HepG2 (cell line): ENCODE data around the gene IKZF3. TPM values are rescaled to one million over a fixed set of nuclear protein-coding genes. Genes with fewer than 3 reads are reported as not detected.
"Not testable (repeated sequence)": the region's sequence is repeated elsewhere in the genome, so short reads cannot be mapped to it uniquely, and the experiment has no call there.

ENCODE experiments used
- ATAC-seq: fragments of 200-7000 bp; cut with Tn5 transposase; 3 replicates; pipeline ENCODE4 v1.9.1; 2020; ENCODE audit warnings: mild to moderate bottlenecking, moderate library complexity
- BruUV-seq: library from RNA; stranded (reverse); fragments of 400-500 nt; replicated peaks from 2 replicates; lab custom pipeline; 2021; lab: Mats Ljungman, UMichigan
- CTCF ChIA-PET: fragments of 300-600 bp; formaldehyde crosslinking; extraction: SDS; loops from one replicate; lab custom pipeline; 2021; ENCODE audit warnings: low total read pairs, inconsistent platforms, low intra/inter-chr PET ratio; lab: Yijun Ruan, JAX
- POLR2A ChIA-PET: fragments of 350-600 bp; sonication (Branson Sonifier 250); formaldehyde crosslinking; loops from one replicate; lab custom pipeline; 2020; ENCODE audit warnings: antibody characterized with exemption, inconsistent platforms; lab: Yijun Ruan, JAX
- DNase-seq: peaks from one replicate; pipeline ENCODE4 v3.0.0-alpha.2; 2015; ENCODE audit warnings: low spot score
- FAIRE-seq: peaks from 3 replicates; lab custom pipeline; 2011; peaks lifted over from hg19 to GRCh38; lab: Jason Lieb, UNC
- H2AFZ ChIP-seq: one replicate; pipeline ENCODE4 v1.6.1; 2011; ENCODE audit warnings: low read length, inconsistent platforms
- H3K27ac ChIP-seq: fragments of 300-600 bp; 3 replicates; pipeline ENCODE4 v1.8.0; 2011; ENCODE audit warnings: mixed run types, mild to moderate bottlenecking, mixed read lengths, low read length, inconsistent platforms; ENCODE audit not compliant: insufficient read depth; ENCODE audit errors: extremely low read length
- H3K27me3 ChIP-seq, 2 experiments: fragments of 200-600 bp in 1 of 2; 2 replicates in 1 of 2; 3 replicates in 1 of 2; pipeline versions ENCODE4 v1.6.0 to v1.8.0; 2011; ENCODE audit warnings: low read length in 2 of 2, mild to moderate bottlenecking in 2 of 2, moderate library complexity in 2 of 2, inconsistent platforms in 1 of 2; ENCODE audit not compliant: insufficient read depth in 2 of 2, control insufficient read depth in 1 of 2
- H3K36me3 ChIP-seq, 2 experiments: fragments of 200-600 bp in 1 of 2; replicated peaks in 1 of 2; 2 replicates in 1 of 2; 3 replicates in 1 of 2; pipeline versions ENCODE4 v1.5.1 to v1.8.0; 2011; ENCODE audit warnings: low read length in 2 of 2, inconsistent platforms in 1 of 2; ENCODE audit not compliant: insufficient read depth in 2 of 2, control insufficient read depth in 1 of 2
- H3K4me1 ChIP-seq: 2 replicates; pipeline ENCODE4 v1.5.1; 2012; ENCODE audit warnings: low read length, inconsistent platforms; ENCODE audit not compliant: insufficient read depth
- H3K4me2 ChIP-seq: 2 replicates; pipeline ENCODE4 v1.6.0; 2011; ENCODE audit warnings: low read depth, low read length, inconsistent platforms
- H3K4me3 ChIP-seq, 3 experiments: fragments of 200-600 bp in 1 of 3; sonication (generic), shearing (Covaris generic) in 1 of 3; replicated peaks in 1 of 3; 2 replicates each; pipeline ENCODE4 v1.5.1; 2011 to 2016; ENCODE audit warnings: low read length in 3 of 3, inconsistent platforms in 2 of 3, low read depth in 2 of 3, mild to moderate bottlenecking in 2 of 3, control low read depth in 1 of 3, mixed read lengths in 1 of 3; ENCODE audit not compliant: insufficient read depth in 1 of 3
- H3K79me2 ChIP-seq: one replicate; pipeline ENCODE4 v1.6.1; 2011; ENCODE audit warnings: low read length, inconsistent platforms; ENCODE audit not compliant: insufficient read depth
- H3K9ac ChIP-seq: 2 replicates; pipeline ENCODE4 v1.6.0; 2011; ENCODE audit warnings: mild to moderate bottlenecking, low read depth, low read length, inconsistent platforms; ENCODE audit not compliant: insufficient read depth
- H3K9me3 ChIP-seq: 2 replicates; pipeline ENCODE4 v1.5.1; 2012; ENCODE audit warnings: mild to moderate bottlenecking, low read length
- H4K20me1 ChIP-seq: 2 replicates; pipeline ENCODE4 v1.6.0; 2011; ENCODE audit warnings: inconsistent platforms, mild to moderate bottlenecking, low read length, moderate library complexity; ENCODE audit not compliant: insufficient read depth
- FOXP1 ChIP-seq, 2 experiments: fragments of 450-650 bp in 1 of 2; IDR thresholded peaks; 2 replicates each; pipeline ENCODE4 v1.6.1; 2017 to 2018; ENCODE audit warnings: antibody characterized with exemption in 1 of 2
- TOE1 ChIP-seq: sonication (generic); formaldehyde crosslinking; IDR thresholded peaks from 2 replicates; pipeline ENCODE4 v1.4.0; 2020; ENCODE audit warnings: mild to moderate bottlenecking, missing genetic modification reagents
- TOPORS ChIP-seq: sonication (generic); formaldehyde crosslinking; IDR thresholded peaks from 2 replicates; pipeline ENCODE4 v1.8.0; 2023; ENCODE audit warnings: mild to moderate bottlenecking, missing genetic modification reagents
- ZNF138 ChIP-seq: sonication (generic); formaldehyde crosslinking; IDR thresholded peaks from 2 replicates; pipeline ENCODE4 v1.5.0; 2020; ENCODE audit warnings: mild to moderate bottlenecking, low read depth, missing genetic modification reagents
- WGBS: methylation state at CpG from one replicate; pipeline ENCODE4 v1.1.6; 2017; ENCODE audit warnings: low lambda C conversion rate; 5-methylcytosine and 5-hydroxymethylcytosine counted together
- in situ Hi-C: cut with HindIII; loops from 2 replicates; pipeline ENCODE4 v1.10.0; 2017; ENCODE audit warnings: low pct_unique_long_range_greater_than_20kb; ENCODE audit not compliant: extremely low pct_ligation_motif_present
- intact Hi-C: fragments of 100-400 bp; cut with micrococcal nuclease; formaldehyde crosslinking; loops from one replicate; pipeline ENCODE4 v1.10.0; 2022; ENCODE audit not compliant: unreplicated experiment
- polyA plus RNA-seq, 8 experiments: library from polyadenylated mRNA; depleted of rRNA in 3 of 8; stranded (reverse) in 7 of 8; unstranded in 1 of 8; fragments of >200 nt; fragmentation: Illumina TruSeq in 4 of 8; extraction: Trizol in 4 of 8; gene quantifications; 2 replicates each; pipeline versions ENCODE4 v1.2.1 to v1.2.3, GENCODE V29; 2011 to 2016; ENCODE audit warnings: low read depth in 4 of 8, missing spikeins in 1 of 8, mixed read lengths in 1 of 8; ENCODE audit not compliant: insufficient read depth in 1 of 8
- total RNA-seq, 5 experiments: library from RNA; depleted of rRNA; stranded (reverse); fragments of >200 nt; fragmentation: Illumina TruSeq; extraction: Trizol; gene quantifications; 2 replicates each; pipeline ENCODE4 v1.2.3, GENCODE V29; 2016; ENCODE audit warnings: low read depth in 1 of 5
- TF ChIP-seq, protein P1 (sequence below): sonication (generic); formaldehyde crosslinking; IDR thresholded peaks from 2 replicates; pipeline ENCODE4 v1.4.0; 2020; ENCODE audit warnings: missing genetic modification reagents
- TF ChIP-seq, protein P2 (sequence below): sonication (generic); formaldehyde crosslinking; IDR thresholded peaks from 2 replicates; pipeline ENCODE4 v1.5.0; 2020; ENCODE audit warnings: mild to moderate bottlenecking, missing genetic modification reagents, borderline replicate concordance

IKZF3 gene
- total and polyA plus RNA-seq, 2 of the 13 experiments (the other 11 are each of a cell fraction or from before 2014, with no cell fraction given): not detected

DNA sequence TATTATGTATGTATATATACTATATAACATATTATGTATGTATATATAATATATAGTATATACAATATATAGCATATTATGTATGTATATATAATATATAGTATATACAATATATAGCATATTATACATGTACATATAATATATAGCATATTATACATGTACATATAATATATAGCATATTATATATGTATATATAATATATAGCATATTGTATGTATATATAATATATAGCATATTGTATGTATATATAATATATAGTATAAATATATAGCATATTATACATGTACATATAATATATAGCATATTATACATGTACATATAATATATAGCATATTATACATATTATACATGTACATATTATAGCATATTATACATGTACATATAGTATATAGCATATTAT lies 13.9 kb downstream of the IKZF3 start:
- H3K4me1 ChIP-seq, H3K36me3 ChIP-seq, H4K20me1 ChIP-seq, H3K79me2 ChIP-seq, POLR2A ChIA-PET, H3K4me2 ChIP-seq, H3K4me3 ChIP-seq, H3K27ac ChIP-seq, ATAC-seq, in situ Hi-C loops, H3K9ac ChIP-seq, intact Hi-C loops, DNase-seq, FAIRE-seq, CTCF ChIA-PET, BruUV-seq, H3K27me3 ChIP-seq, H3K9me3 ChIP-seq, H2AFZ ChIP-seq: not testable (repeated sequence)

DNA sequence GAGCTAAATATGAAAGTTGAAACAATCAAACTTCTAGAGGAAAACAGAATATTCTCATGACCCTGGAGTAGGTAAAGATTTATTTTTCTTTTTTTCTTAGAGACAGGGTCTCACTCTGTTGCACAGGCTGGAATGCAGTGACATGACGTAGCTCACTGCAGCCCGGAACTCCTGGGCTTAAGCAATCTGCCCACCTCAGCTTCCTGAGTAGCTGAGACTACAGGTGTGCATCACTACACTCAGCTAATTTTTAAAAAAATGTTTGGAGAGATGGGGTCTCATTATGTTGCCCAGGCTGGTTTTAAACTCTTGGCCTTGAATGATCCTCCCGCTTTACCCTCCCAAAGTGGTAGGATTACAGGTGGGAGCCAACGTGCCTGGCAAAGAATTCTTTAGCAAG lies 15.5 kb downstream of the IKZF3 start:
- Histone ChIP-seq H3K4me2 (no peak overlapping the region), H3K79me2 (no peaks in the 10 kb centered on the region), H4K20me1 (no peaks in the 10 kb centered on the region), H3K4me1 (no peaks in the 10 kb centered on the region), H3K9ac (no peak overlapping the region), H3K27me3 (peaks cover 0 to 6% of the 10 kb centered on the region in 2 experiments; a peak in 1 of 5 replicates), H3K9me3 (no peaks in the 10 kb centered on the region), H2AFZ (no peak overlapping the region), H3K36me3 (no peaks in the 10 kb centered on the region), H3K27ac (no peak overlapping the region), H3K4me3 (no peak overlapping the region)
- ChIA-PET CTCF (no interaction called here), POLR2A (no interaction called here)
- in situ Hi-C loops (no loop called here), intact Hi-C loops (no loop called here)
- no peak for TF ChIP-seq ZNF138 (CRISPR knock-in tag)
- TF ChIP-seq, protein P1, sequence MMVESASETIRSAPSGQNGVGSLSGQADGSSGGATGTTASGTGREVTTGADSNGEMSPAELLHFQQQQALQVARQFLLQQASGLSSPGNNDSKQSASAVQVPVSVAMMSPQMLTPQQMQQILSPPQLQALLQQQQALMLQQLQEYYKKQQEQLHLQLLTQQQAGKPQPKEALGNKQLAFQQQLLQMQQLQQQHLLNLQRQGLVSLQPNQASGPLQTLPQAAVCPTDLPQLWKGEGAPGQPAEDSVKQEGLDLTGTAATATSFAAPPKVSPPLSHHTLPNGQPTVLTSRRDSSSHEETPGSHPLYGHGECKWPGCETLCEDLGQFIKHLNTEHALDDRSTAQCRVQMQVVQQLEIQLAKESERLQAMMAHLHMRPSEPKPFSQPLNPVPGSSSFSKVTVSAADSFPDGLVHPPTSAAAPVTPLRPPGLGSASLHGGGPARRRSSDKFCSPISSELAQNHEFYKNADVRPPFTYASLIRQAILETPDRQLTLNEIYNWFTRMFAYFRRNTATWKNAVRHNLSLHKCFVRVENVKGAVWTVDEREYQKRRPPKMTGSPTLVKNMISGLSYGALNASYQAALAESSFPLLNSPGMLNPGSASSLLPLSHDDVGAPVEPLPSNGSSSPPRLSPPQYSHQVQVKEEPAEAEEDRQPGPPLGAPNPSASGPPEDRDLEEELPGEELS: no peak
- no peak for TF ChIP-seq TOE1 (CRISPR knock-in tag)
- no peak for TF ChIP-seq TOPORS (CRISPR knock-in tag)
- TF ChIP-seq, protein P2, sequence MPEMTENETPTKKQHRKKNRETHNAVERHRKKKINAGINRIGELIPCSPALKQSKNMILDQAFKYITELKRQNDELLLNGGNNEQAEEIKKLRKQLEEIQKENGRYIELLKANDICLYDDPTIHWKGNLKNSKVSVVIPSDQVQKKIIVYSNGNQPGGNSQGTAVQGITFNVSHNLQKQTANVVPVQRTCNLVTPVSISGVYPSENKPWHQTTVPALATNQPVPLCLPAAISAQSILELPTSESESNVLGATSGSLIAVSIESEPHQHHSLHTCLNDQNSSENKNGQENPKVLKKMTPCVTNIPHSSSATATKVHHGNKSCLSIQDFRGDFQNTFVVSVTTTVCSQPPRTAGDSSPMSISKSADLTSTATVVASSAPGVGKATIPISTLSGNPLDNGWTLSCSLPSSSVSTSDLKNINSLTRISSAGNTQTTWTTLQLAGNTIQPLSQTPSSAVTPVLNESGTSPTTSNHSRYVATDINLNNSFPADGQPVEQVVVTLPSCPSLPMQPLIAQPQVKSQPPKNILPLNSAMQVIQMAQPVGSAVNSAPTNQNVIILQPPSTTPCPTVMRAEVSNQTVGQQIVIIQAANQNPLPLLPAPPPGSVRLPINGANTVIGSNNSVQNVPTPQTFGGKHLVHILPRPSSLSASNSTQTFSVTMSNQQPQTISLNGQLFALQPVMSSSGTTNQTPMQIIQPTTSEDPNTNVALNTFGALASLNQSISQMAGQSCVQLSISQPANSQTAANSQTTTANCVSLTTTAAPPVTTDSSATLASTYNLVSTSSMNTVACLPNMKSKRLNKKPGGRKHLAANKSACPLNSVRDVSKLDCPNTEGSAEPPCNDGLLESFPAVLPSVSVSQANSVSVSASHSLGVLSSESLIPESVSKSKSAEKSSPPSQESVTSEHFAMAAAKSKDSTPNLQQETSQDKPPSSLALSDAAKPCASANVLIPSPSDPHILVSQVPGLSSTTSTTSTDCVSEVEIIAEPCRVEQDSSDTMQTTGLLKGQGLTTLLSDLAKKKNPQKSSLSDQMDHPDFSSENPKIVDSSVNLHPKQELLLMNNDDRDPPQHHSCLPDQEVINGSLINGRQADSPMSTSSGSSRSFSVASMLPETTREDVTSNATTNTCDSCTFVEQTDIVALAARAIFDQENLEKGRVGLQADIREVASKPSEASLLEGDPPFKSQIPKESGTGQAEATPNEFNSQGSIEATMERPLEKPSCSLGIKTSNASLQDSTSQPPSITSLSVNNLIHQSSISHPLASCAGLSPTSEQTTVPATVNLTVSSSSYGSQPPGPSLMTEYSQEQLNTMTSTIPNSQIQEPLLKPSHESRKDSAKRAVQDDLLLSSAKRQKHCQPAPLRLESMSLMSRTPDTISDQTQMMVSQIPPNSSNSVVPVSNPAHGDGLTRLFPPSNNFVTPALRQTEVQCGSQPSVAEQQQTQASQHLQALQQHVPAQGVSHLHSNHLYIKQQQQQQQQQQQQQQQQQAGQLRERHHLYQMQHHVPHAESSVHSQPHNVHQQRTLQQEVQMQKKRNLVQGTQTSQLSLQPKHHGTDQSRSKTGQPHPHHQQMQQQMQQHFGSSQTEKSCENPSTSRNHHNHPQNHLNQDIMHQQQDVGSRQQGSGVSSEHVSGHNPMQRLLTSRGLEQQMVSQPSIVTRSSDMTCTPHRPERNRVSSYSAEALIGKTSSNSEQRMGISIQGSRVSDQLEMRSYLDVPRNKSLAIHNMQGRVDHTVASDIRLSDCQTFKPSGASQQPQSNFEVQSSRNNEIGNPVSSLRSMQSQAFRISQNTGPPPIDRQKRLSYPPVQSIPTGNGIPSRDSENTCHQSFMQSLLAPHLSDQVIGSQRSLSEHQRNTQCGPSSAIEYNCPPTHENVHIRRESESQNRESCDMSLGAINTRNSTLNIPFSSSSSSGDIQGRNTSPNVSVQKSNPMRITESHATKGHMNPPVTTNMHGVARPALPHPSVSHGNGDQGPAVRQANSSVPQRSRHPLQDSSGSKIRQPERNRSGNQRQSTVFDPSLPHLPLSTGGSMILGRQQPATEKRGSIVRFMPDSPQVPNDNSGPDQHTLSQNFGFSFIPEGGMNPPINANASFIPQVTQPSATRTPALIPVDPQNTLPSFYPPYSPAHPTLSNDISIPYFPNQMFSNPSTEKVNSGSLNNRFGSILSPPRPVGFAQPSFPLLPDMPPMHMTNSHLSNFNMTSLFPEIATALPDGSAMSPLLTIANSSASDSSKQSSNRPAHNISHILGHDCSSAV (CRISPR knock-in tag): no peak
- TF ChIP-seq FOXP1 (IDR thresholded peaks at IDR 0.05): no peak
- no peak for TF ChIP-seq FOXP1 (CRISPR knock-in tag; IDR thresholded peaks at IDR 0.05)
- no peak for ATAC-seq
- 25% methylated on average over 4 of the region's 4 CpGs for WGBS
- no TSS peak for BruUV-seq
- peak; percentile 12 for FAIRE-seq
- no peak for DNase-seq
